Stimulated activated naive CD8-positive, alpha-beta T cell treated with anti-CD3 and anti-CD28 coated beads, Interleukin-15, amount 100 ng/mL, for 72 hours (primary cell): Measurements from ENCODE around the gene CFAP97.
"Not testable (repeated sequence)": the region's sequence is repeated elsewhere in the genome, so short reads cannot be mapped to it uniquely, and the experiment has no call there.

Experiments
- ATAC-seq: fragments of 150-1000 bp; cut with Tn5 transposase; 2 replicates; pipeline ENCODE4 v1.10.0; 2021; ENCODE audit warnings: mild to moderate bottlenecking, moderate library complexity
- DNase-seq, 2 donors: peaks; one replicate each; pipeline ENCODE4 v3.0.0; 2021 to 2022
- H3K27ac Mint-ChIP-seq, 2 donors: one replicate each; pipeline ENCODE4 v1.8.0; 2022; ENCODE audit warnings: mild to moderate bottlenecking in 2 of 2, mixed read lengths in 2 of 2, moderate library complexity in 2 of 2
- H3K27me3 Mint-ChIP-seq: one replicate; pipeline ENCODE4 v1.8.0; 2022; ENCODE audit warnings: mixed read lengths
- H3K4me1 Mint-ChIP-seq: one replicate; pipeline ENCODE4 v1.8.0; 2022; ENCODE audit warnings: mild to moderate bottlenecking, mixed read lengths
- H3K4me3 Mint-ChIP-seq, 2 donors: one replicate each; pipeline ENCODE4 v1.8.0; 2022; ENCODE audit warnings: mild to moderate bottlenecking in 2 of 2, mixed read lengths in 2 of 2, moderate library complexity in 1 of 2
- H3K9me3 Mint-ChIP-seq, 2 donors: one replicate each; pipeline ENCODE4 v1.8.0; 2022; ENCODE audit warnings: mixed read lengths in 2 of 2

The CFAP97 gene

GRCh38 chr4:185142912-185143600 lies 60.7 kb downstream of the CFAP97 start, which contains the start of gene SLC25A4:
SLC25A4 (plus strand) TSS chr4:185143266; CDS start chr4:185143373, 107 bp downstream.
- H3K27me3 Mint-ChIP-seq = peaks cover 22% of the 10 kb centered on the region
- H3K9me3 Mint-ChIP-seq = no peaks in the 10 kb centered on the region
- peak within 1 kb of the TSS; percentile 75 to 94 for H3K27ac Mint-ChIP-seq
- ATAC-seq (peak; percentile 96), DNase-seq (peak; percentile 93 to 94)
- H3K4me1 Mint-ChIP-seq = peaks cover 14% of the 10 kb centered on the region
- peak within 1 kb of the TSS; percentile 92 to 97 for H3K4me3 Mint-ChIP-seq

- Mint-ChIP-seq H3K4me3 (peak overlapping the region; percentile 92 to 97), H3K27ac (peak overlapping the region; percentile 75 to 94), H3K27me3 (peaks cover 27% of the 10 kb centered on the region), H3K4me1 (peaks cover 14% of the 10 kb centered on the region), H3K9me3 (no peaks in the 10 kb centered on the region)
- DNase-seq (no peak), ATAC-seq (peak; percentile 42)
These were observed 61.3 kb downstream of the CFAP97 start for GRCh38 chr4:185142564-185142911.

GRCh38 chr4:185141777-185142176 lies 62.0 kb downstream of the CFAP97 start:
- no peak for DNase-seq
- Mint-ChIP-seq H3K4me3 (peak overlapping the region in 1 of 2 donors; percentile 12), H3K4me1 (peaks cover 14% of the 10 kb centered on the region), H3K9me3 (no peaks in the 10 kb centered on the region), H3K27me3 (peaks cover 30% of the 10 kb centered on the region), H3K27ac (no peak overlapping the region)
- no peak for ATAC-seq

- Mint-ChIP-seq H3K27me3 (peaks cover 30% of the 10 kb centered on the region), H3K4me3 (no peak overlapping the region)
- no peak for ATAC-seq
These were observed 64.1 kb downstream of the CFAP97 start for GRCh38 chr4:185139736-185140135.

GRCh38 chr4:185138161-185138560 lies 65.6 kb downstream of the CFAP97 start:
- peak overlapping the region in 1 of 2 donors; percentile 15 for H3K27ac Mint-ChIP-seq
- H3K9me3 Mint-ChIP-seq = no peaks in the 10 kb centered on the region
- ATAC-seq (no peak), DNase-seq (no peak)
- H3K27me3 Mint-ChIP-seq = peaks cover 22% of the 10 kb centered on the region
- peaks cover 6% of the 10 kb centered on the region for H3K4me1 Mint-ChIP-seq
- no peak overlapping the region for H3K4me3 Mint-ChIP-seq

More at GRCh38 chr4:185139736-185140135, 64.1 kb downstream of the CFAP97 start:
- no peak for DNase-seq
- Mint-ChIP-seq H3K4me1 (peaks cover 14% of the 10 kb centered on the region), H3K27ac (no peak overlapping the region), H3K9me3 (no peaks in the 10 kb centered on the region)

GRCh38 chr4:185137233-185137925 lies 66.4 kb downstream of the CFAP97 start:
- peaks cover 2% of the 10 kb centered on the region for H3K4me1 Mint-ChIP-seq
- H3K27me3 Mint-ChIP-seq = peaks cover 22% of the 10 kb centered on the region
- no peak for ATAC-seq
- DNase-seq = no peak
- H3K9me3 Mint-ChIP-seq = no peaks in the 10 kb centered on the region
- H3K4me3 Mint-ChIP-seq = no peak overlapping the region
- no peak overlapping the region for H3K27ac Mint-ChIP-seq

- Mint-ChIP-seq H3K9me3 (no peaks in the 10 kb centered on the region), H3K4me1 (peaks cover 3% of the 10 kb centered on the region), H3K4me3 (no peak overlapping the region), H3K27me3 (peaks cover 39% of the 10 kb centered on the region), H3K27ac (no peak overlapping the region)
- DNase-seq (no peak), ATAC-seq (peak; percentile 70)
These were observed 69.4 kb downstream of the CFAP97 start for GRCh38 chr4:185134307-185134869.

GRCh38 chr4:185128272-185129119 lies 75.3 kb downstream of the CFAP97 start:
- peak; percentile 84 for ATAC-seq
- DNase-seq = peak; percentile 39 to 41
- H3K4me1 Mint-ChIP-seq = peaks cover 15% of the 10 kb centered on the region
- peak overlapping the region; percentile 67 to 74 for H3K4me3 Mint-ChIP-seq
- peak overlapping the region in 1 of 2 donors; percentile 27 for H3K27ac Mint-ChIP-seq
- no peaks in the 10 kb centered on the region for H3K9me3 Mint-ChIP-seq
- peaks cover 59% of the 10 kb centered on the region for H3K27me3 Mint-ChIP-seq

- Mint-ChIP-seq H3K27ac (no peak overlapping the region), H3K4me1 (peaks cover 15% of the 10 kb centered on the region), H3K27me3 (peaks cover 69% of the 10 kb centered on the region), H3K9me3 (no peaks in the 10 kb centered on the region), H3K4me3 (peak overlapping the region; percentile 67 to 74)
- peak; percentile 27 for ATAC-seq
- no peak for DNase-seq
These were observed 76.5 kb downstream of the CFAP97 start for GRCh38 chr4:185127021-185127925.

GRCh38 chr4:185124006-185124405 lies 79.8 kb downstream of the CFAP97 start:
- Mint-ChIP-seq H3K27me3 (peaks cover 42% of the 10 kb centered on the region), H3K27ac (no peak overlapping the region), H3K9me3 (no peaks in the 10 kb centered on the region), H3K4me3 (no peak overlapping the region), H3K4me1 (peaks cover 8% of the 10 kb centered on the region)
- ATAC-seq (no peak), DNase-seq (no peak)

- Mint-ChIP-seq H3K27me3 (peaks cover 38% of the 10 kb centered on the region), H3K4me3 (no peak overlapping the region), H3K4me1 (peaks cover 6% of the 10 kb centered on the region), H3K27ac (no peak overlapping the region), H3K9me3 (no peaks in the 10 kb centered on the region)
- no peak for DNase-seq
- ATAC-seq = no peak
These were observed 81.0 kb downstream of the CFAP97 start for GRCh38 chr4:185122681-185123345.

- ATAC-seq = no peak
- Mint-ChIP-seq H3K27ac (no peak overlapping the region), H3K4me1 (no peaks in the 10 kb centered on the region), H3K9me3 (no peaks in the 10 kb centered on the region), H3K4me3 (no peak overlapping the region), H3K27me3 (peaks cover 30% of the 10 kb centered on the region)
- DNase-seq = no peak
These were observed 83.2 kb downstream of the CFAP97 start for GRCh38 chr4:185120631-185120946.

GRCh38 chr4:185119927-185120630 lies 83.7 kb downstream of the CFAP97 start:
- ATAC-seq (no peak), DNase-seq (no peak)
- peaks cover 26% of the 10 kb centered on the region for H3K27me3 Mint-ChIP-seq
- no peaks in the 10 kb centered on the region for H3K4me1 Mint-ChIP-seq
- H3K4me3 Mint-ChIP-seq = no peak overlapping the region
- no peak overlapping the region for H3K27ac Mint-ChIP-seq
- H3K9me3 Mint-ChIP-seq = no peaks in the 10 kb centered on the region

- not testable (repeated sequence) for DNase-seq, H3K27ac Mint-ChIP-seq, H3K4me1 Mint-ChIP-seq, H3K9me3 Mint-ChIP-seq, H3K4me3 Mint-ChIP-seq, ATAC-seq
- peaks cover 20% of the 10 kb centered on the region for H3K27me3 Mint-ChIP-seq
These were observed 84.3 kb downstream of the CFAP97 start for GRCh38 chr4:185119467-185119866.
